PC-9 (cell line): ENCODE measurements around the gene TBC1D25. TPM values are rescaled to one million over a fixed set of nuclear protein-coding genes. Genes with fewer than 3 reads are reported as not detected.
"Not testable (repeated sequence)": the region's sequence is repeated elsewhere in the genome, so short reads cannot be mapped to it uniquely, and the experiment has no call there.

ENCODE experiments used
- BruUV-seq: library from RNA; stranded (reverse); fragments of 400-500 nt; replicated peaks from 2 replicates; lab custom pipeline; 2021; lab: Mats Ljungman, UMichigan
- CTCF ChIA-PET: fragments of 300-600 bp; sonication (Branson Sonifier 250); formaldehyde crosslinking; loops from one replicate; lab custom pipeline; 2022; ENCODE audit warnings: antibody characterized with exemption; lab: Charles Lee
- POLR2A ChIA-PET: fragments of 300-600 bp; sonication (Branson Sonifier 250); formaldehyde crosslinking; loops from one replicate; lab custom pipeline; 2022; ENCODE audit warnings: antibody characterized with exemption; ENCODE audit not compliant: unreplicated experiment; lab: Charles Lee
- DNase-seq, 2 experiments: peaks; one replicate each; pipeline versions ENCODE4 v3.0.0 to v3.0.0-alpha.2; 2015 to 2022; ENCODE audit warnings: mixed read lengths in 1 of 2
- H2AFZ ChIP-seq: fragments of 200-600 bp; sonication (generic); 2 replicates; pipeline ENCODE4 v1.8.1; 2017; ENCODE audit warnings: antibody characterized with exemption
- H3F3A ChIP-seq: fragments of 200-600 bp; sonication (generic); 2 replicates; pipeline ENCODE4 v1.8.1; 2017; ENCODE audit warnings: antibody characterized with exemption, mild to moderate bottlenecking, low read depth; ENCODE audit not compliant: insufficient read depth
- H3K27ac ChIP-seq: fragments of 200-600 bp; sonication (generic); 2 replicates; pipeline ENCODE4 v1.6.1; 2016; ENCODE audit warnings: mixed run types
- H3K27me3 ChIP-seq: fragments of 200-600 bp; sonication (generic); 2 replicates; pipeline ENCODE4 v1.6.1; 2016; ENCODE audit warnings: low read depth, mixed run types; ENCODE audit not compliant: insufficient read depth
- H3K36me3 ChIP-seq: fragments of 200-600 bp; sonication (generic); 2 replicates; pipeline ENCODE4 v1.6.1; 2016; ENCODE audit warnings: low read depth, mixed run types
- H3K4me1 ChIP-seq: fragments of 200-600 bp; sonication (generic); replicated peaks from 2 replicates; pipeline ENCODE4 v1.6.1; 2016; ENCODE audit warnings: mixed run types; ENCODE audit not compliant: insufficient read depth
- H3K4me2 ChIP-seq: fragments of 200-600 bp; sonication (generic); 2 replicates; pipeline ENCODE4 v1.6.1; 2017; ENCODE audit warnings: mixed run types
- H3K4me3 ChIP-seq: fragments of 200-600 bp; sonication (generic); 2 replicates; pipeline ENCODE4 v1.6.1; 2016; ENCODE audit warnings: mixed run types
- H3K79me2 ChIP-seq: fragments of 200-600 bp; sonication (generic); 2 replicates; pipeline ENCODE4 v1.6.1; 2017; ENCODE audit warnings: low read depth, mixed run types
- H3K9me2 ChIP-seq: fragments of 200-600 bp; sonication (generic); 2 replicates; pipeline ENCODE4 v1.8.1; 2017; ENCODE audit warnings: mild to moderate bottlenecking; ENCODE audit not compliant: insufficient read depth
- H3K9me3 ChIP-seq: fragments of 200-600 bp; sonication (generic); 2 replicates; pipeline ENCODE4 v1.8.1; 2016; ENCODE audit warnings: low read depth; ENCODE audit not compliant: insufficient read depth
- H4K20me1 ChIP-seq: fragments of 200-600 bp; sonication (generic); 2 replicates; pipeline ENCODE4 v1.8.1; 2017; ENCODE audit not compliant: insufficient read depth
- EZH2 ChIP-seq: fragments of 200-600 bp; sonication (generic); IDR thresholded peaks from 2 replicates; pipeline ENCODE4 v1.8.0; 2017; ENCODE audit warnings: antibody characterized with exemption, low read depth
- intact Hi-C: fragments of 100-400 bp; cut with micrococcal nuclease; formaldehyde crosslinking; loops from one replicate; pipeline ENCODE4 v1.10.0; 2022; ENCODE audit not compliant: unreplicated experiment
- total RNA-seq: library from RNA; stranded (reverse); gene quantifications from 2 replicates; pipeline ENCODE4 v1.2.3, GENCODE V29; 2021
- TF ChIP-seq, protein P1 (sequence below): fragments of 200-600 bp; sonication (generic); conservative IDR thresholded peaks from 2 replicates; pipeline ENCODE4 v1.6.1; 2017; ENCODE audit warnings: mixed run types, antibody characterized with exemption, mild to moderate bottlenecking, moderate library complexity

TBC1D25 gene
- total RNA-seq, 1 experiment from 2014 or later: 7.4 TPM

DNA sequence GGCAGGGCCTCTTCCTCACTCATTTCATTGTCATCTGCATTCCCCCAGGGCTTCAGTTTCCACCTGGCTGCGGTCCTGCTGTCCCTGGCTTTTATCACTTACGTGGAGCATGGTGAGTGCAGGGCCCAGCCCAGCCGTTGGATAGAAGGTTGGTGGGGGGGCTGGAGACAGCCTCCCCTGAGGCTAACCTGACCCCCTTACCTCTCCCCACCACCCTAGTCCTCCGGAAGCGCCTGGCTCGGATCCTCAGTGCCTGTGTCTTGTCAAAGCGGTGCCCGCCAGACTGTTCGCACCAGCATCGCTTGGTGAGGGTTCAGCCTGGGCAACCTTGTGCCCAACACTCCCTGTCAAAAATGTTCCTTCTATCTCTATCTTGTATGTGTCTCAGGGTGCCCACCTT is 23.7 kb upstream of the TBC1D25 start:
- Histone ChIP-seq H3K27ac (no peak overlapping the region), H3K4me1 (no peaks in the 10 kb centered on the region), H3K9me3 (no peaks in the 10 kb centered on the region), H3K36me3 (no peaks in the 10 kb centered on the region), H3K4me3 (no peak overlapping the region), H3K79me2 (no peaks in the 10 kb centered on the region), H3F3A (no peaks in the 10 kb centered on the region), H3K27me3 (no peaks in the 10 kb centered on the region), H3K9me2 (no peaks in the 10 kb centered on the region), H4K20me1 (no peaks in the 10 kb centered on the region), H3K4me2 (no peak overlapping the region), H2AFZ (no peak overlapping the region)
- DNase-seq: no peak
- CTCF ChIA-PET: no interaction called here
- TF ChIP-seq, protein P1, sequence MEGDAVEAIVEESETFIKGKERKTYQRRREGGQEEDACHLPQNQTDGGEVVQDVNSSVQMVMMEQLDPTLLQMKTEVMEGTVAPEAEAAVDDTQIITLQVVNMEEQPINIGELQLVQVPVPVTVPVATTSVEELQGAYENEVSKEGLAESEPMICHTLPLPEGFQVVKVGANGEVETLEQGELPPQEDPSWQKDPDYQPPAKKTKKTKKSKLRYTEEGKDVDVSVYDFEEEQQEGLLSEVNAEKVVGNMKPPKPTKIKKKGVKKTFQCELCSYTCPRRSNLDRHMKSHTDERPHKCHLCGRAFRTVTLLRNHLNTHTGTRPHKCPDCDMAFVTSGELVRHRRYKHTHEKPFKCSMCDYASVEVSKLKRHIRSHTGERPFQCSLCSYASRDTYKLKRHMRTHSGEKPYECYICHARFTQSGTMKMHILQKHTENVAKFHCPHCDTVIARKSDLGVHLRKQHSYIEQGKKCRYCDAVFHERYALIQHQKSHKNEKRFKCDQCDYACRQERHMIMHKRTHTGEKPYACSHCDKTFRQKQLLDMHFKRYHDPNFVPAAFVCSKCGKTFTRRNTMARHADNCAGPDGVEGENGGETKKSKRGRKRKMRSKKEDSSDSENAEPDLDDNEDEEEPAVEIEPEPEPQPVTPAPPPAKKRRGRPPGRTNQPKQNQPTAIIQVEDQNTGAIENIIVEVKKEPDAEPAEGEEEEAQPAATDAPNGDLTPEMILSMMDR: no peak
- no peak for TF ChIP-seq EZH2
- no TSS peak for BruUV-seq
- intact Hi-C loops: no loop called here
- POLR2A ChIA-PET: no interaction called here

DNA sequence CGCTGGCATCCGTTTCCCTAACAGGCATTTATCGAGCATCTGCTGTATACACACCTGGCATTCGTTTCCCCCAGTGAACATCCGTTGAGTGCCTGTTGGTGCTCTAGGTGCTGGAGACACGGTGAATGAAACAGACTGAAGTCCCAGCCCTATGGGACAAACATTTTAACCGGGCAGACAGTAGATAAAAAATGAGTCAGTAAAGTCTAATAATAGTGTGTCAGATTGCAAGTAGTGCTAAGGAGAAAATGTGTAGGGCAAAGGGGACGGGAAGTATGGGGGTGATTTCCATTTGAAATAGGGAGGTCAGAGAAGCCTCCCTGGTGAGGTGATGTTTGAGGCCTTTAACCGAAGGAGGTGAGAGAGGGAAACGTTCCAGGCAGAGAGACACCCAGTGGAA is 23.2 kb upstream of the TBC1D25 start:
- Histone ChIP-seq H3K9me3 (no peaks in the 10 kb centered on the region), H2AFZ (no peak overlapping the region), H3K27me3 (no peaks in the 10 kb centered on the region), H3K4me1 (no peaks in the 10 kb centered on the region), H3K36me3 (no peaks in the 10 kb centered on the region), H3K27ac (no peak overlapping the region), H3K4me3 (no peak overlapping the region), H3F3A (no peaks in the 10 kb centered on the region), H3K79me2 (no peaks in the 10 kb centered on the region), H3K9me2 (no peaks in the 10 kb centered on the region), H4K20me1 (no peaks in the 10 kb centered on the region), H3K4me2 (no peak overlapping the region)
- POLR2A ChIA-PET: no interaction called here
- intact Hi-C loops: no loop called here
- BruUV-seq: no TSS peak
- CTCF ChIA-PET: no interaction called here
- no peak for DNase-seq
- no peak for TF ChIP-seq EZH2
- TF ChIP-seq, protein P1: no peak

- Histone ChIP-seq H3K4me3 (no peak overlapping the region), H3K4me1 (no peaks in the 10 kb centered on the region), H3F3A (no peaks in the 10 kb centered on the region), H3K9me3 (no peaks in the 10 kb centered on the region), H3K9me2 (no peaks in the 10 kb centered on the region), H3K36me3 (no peaks in the 10 kb centered on the region), H4K20me1 (no peaks in the 10 kb centered on the region), H3K27me3 (no peaks in the 10 kb centered on the region), H3K4me2 (no peak overlapping the region), H3K79me2 (0 out of 2 replicates have a peak, but pooled peaks cover under 1% of the 10 kb centered on the region), H3K27ac (no peak overlapping the region), H2AFZ (no peak overlapping the region)
- intact Hi-C loops: no loop called here
- DNase-seq: no peak
- ChIA-PET CTCF (no interaction called here), POLR2A (no interaction called here)
- BruUV-seq: no TSS peak
- no peak for TF ChIP-seq EZH2
- TF ChIP-seq, protein P1: no peak
These were observed 22.5 kb upstream of the TBC1D25 start for GRCh38 chrX:48516987-48517386.

DNA sequence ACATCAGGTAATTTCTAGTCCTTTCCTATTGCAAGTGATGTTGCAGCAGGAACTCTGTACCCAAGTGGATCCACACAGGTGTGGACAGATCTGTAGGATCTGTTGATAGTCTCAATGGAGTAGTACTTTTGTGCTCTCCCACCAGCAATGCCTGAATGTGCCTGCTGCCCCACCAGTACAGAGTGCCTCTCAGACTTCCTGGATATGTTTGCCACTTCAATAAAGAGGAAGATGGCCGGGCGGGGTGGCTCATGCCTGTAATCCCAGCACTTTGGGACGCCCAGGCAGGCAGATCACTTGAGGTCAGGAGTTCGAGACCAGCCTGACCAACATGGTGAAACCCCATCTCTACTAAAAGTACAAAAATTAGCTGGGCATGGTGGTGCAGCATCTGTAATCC is 20.0 kb upstream of the TBC1D25 start:
- H3K9me2 ChIP-seq, H3K79me2 ChIP-seq, H3K36me3 ChIP-seq, intact Hi-C loops, H3K9me3 ChIP-seq, H3K4me3 ChIP-seq, H2AFZ ChIP-seq, BruUV-seq, POLR2A ChIA-PET, CTCF ChIA-PET, H3F3A ChIP-seq, H4K20me1 ChIP-seq, H3K4me1 ChIP-seq, H3K27ac ChIP-seq, H3K4me2 ChIP-seq, DNase-seq, H3K27me3 ChIP-seq: not testable (repeated sequence)
